Body of pancreas (tissue), 4 donors: ENCODE measurements around the gene LPAR6. TPM values are rescaled to one million over a fixed set of nuclear protein-coding genes. Genes with fewer than 3 reads are reported as not detected.

Experiments used
- ATAC-seq: fragments of 150-250 bp; one replicate; pipeline ENCODE4 v1.9.1; 2016
- DNase-seq, 4 donors: peaks; one replicate each; pipeline ENCODE4 v3.0.0-alpha.2; 2019
- H3K27ac ChIP-seq, 4 donors: fragments of 200-600 bp; sonication (generic); 1 replicate in 3 of 4; 2 replicates in 1 of 4; pipeline versions ENCODE4 v1.5.1 to v1.6.1; 2016 to 2019; ENCODE audit warnings: mild to moderate bottlenecking in 1 of 4, mixed read lengths in 1 of 4, moderate library complexity in 1 of 4
- H3K27me3 ChIP-seq, 2 donors: fragments of 200-600 bp; sonication (generic); one replicate each; pipeline ENCODE4 v1.6.0; 2016; ENCODE audit warnings: mild to moderate bottlenecking in 1 of 2
- H3K36me3 ChIP-seq, 2 donors: fragments of 200-600 bp; sonication (generic); replicated peaks in 1 of 2; 2 replicates each; pipeline ENCODE4 v1.5.1; 2016; ENCODE audit warnings: low read depth in 2 of 2; ENCODE audit not compliant: insufficient read depth in 1 of 2
- H3K4me1 ChIP-seq: fragments of 200-600 bp; sonication (generic); one replicate; pipeline ENCODE4 v1.6.0; 2016
- H3K4me3 ChIP-seq, 2 donors: fragments of 200-600 bp; sonication (generic); 1 replicate in 1 of 2; 2 replicates in 1 of 2; pipeline ENCODE4 v1.5.1; 2016 to 2019
- H3K9me3 ChIP-seq, 3 donors: fragments of 200-600 bp; sonication (generic); 1 replicate in 2 of 3; 2 replicates in 1 of 3; pipeline ENCODE4 v1.5.1; 2016
- POLR2A ChIP-seq, 3 donors: fragments of 450-650 bp; IDR thresholded peaks; one replicate each; pipeline ENCODE4 v1.6.1; 2016; ENCODE audit warnings: antibody characterized with exemption in 3 of 3, mild to moderate bottlenecking in 2 of 3
- WGBS, 2 donors: methylation state at CpG; one replicate each; pipeline ENCODE4 v1.1.5; 2017; 5-methylcytosine and 5-hydroxymethylcytosine counted together
- intact Hi-C: fragments of 100-400 bp; cut with DNase I; formaldehyde crosslinking; loops from one replicate; pipeline ENCODE4 v1.15.1; 2023
- small RNA-seq: library from RNA; depleted of rRNA; stranded (forward); fragments of <200 nt; gene quantifications from one replicate; pipeline ENCODE3, GENCODE V24; 2016
- total RNA-seq, 2 donors: library from RNA; depleted of rRNA; stranded (reverse); fragments of >200 nt; gene quantifications; one replicate each; pipeline ENCODE4 v1.1.0, GENCODE V29; 2016
- TF ChIP-seq, protein P1 (sequence below), 7 experiments: fragments of 450-650 bp in 4 of 7; fragments of 200-600 bp in 3 of 7; sonication (generic) in 3 of 7; IDR thresholded peaks; one replicate each; pipeline ENCODE4 v1.5.1; 2016 to 2019; ENCODE audit warnings: antibody characterized with exemption in 7 of 7

Gene LPAR6
- total RNA-seq, 2 donors from 2014 or later, result 6.3 to 11.7 TPM

DNA sequence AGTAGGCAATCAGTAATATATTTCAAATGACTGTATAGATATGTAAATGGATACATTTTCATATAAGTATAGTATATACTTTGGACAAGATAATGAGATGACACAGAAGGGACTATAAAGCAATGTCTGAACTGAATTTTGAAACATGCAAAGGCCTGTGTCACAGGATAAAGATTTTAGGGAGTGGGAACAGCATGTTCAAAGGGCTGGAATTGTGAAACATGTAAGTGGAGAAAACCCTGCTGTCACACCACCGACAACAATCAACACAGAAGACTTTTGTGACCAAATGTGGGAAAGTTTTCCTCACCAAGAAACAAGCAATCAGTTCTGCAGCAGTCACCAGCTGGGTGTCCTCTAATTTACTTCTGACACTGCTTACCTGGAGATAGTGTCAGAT, 42.9 kb downstream of the LPAR6 start:
- WGBS, 2 donors, result 93 to 96% methylated on average over 1 of the region's 1 CpG

More for the DNA sequence above, 42.9 kb downstream of the LPAR6 start:
- no peaks in the 10 kb centered on the region for H3K4me1 ChIP-seq
- TF ChIP-seq, protein P1, sequence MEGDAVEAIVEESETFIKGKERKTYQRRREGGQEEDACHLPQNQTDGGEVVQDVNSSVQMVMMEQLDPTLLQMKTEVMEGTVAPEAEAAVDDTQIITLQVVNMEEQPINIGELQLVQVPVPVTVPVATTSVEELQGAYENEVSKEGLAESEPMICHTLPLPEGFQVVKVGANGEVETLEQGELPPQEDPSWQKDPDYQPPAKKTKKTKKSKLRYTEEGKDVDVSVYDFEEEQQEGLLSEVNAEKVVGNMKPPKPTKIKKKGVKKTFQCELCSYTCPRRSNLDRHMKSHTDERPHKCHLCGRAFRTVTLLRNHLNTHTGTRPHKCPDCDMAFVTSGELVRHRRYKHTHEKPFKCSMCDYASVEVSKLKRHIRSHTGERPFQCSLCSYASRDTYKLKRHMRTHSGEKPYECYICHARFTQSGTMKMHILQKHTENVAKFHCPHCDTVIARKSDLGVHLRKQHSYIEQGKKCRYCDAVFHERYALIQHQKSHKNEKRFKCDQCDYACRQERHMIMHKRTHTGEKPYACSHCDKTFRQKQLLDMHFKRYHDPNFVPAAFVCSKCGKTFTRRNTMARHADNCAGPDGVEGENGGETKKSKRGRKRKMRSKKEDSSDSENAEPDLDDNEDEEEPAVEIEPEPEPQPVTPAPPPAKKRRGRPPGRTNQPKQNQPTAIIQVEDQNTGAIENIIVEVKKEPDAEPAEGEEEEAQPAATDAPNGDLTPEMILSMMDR (IDR thresholded peaks at IDR 0.05), result no peak
- TF ChIP-seq POLR2A (IDR thresholded peaks at IDR 0.05), result no peak
- ATAC-seq, result no peak
- no peaks in the 10 kb centered on the region for H3K27me3 ChIP-seq
- no peak for DNase-seq
- H3K4me3 ChIP-seq, result no peak overlapping the region
- H3K9me3 ChIP-seq, result no peaks in the 10 kb centered on the region
- no peaks in the 10 kb centered on the region for H3K36me3 ChIP-seq
- no peak overlapping the region for H3K27ac ChIP-seq
- intact Hi-C loops, result no loop called here

Small RNA genes within 50 kb of the gene (small RNA-seq; reads per million reads assigned to genes)
- gene RF00017, result not detected

Other genes with a start within 250 kb of the LPAR6 start
- gene ITM2B, start 179.9 kb downstream of the LPAR6 start, total RNA-seq, result 100 to 1,000 TPM; 233 to 254 TPM
- gene RB1, start 109.4 kb downstream of the LPAR6 start, total RNA-seq, result 10 to 100 TPM; 20.5 to 28.0 TPM
- gene RCBTB2, start 120.0 kb upstream of the LPAR6 start, total RNA-seq, result 1 to 10 TPM; 1.6 to 6.0 TPM
- gene CYSLTR2, start 240.8 kb upstream of the LPAR6 start, total RNA-seq, result under 1 TPM in 1 of 2 donors, not detected in 1; 0.52 TPM